ENCODE data around the gene TGM5. TPM values are rescaled to one million over a fixed set of nuclear protein-coding genes. Genes with fewer than 3 reads are reported as not detected.

Gene TGM5
- polyA plus RNA-seq, 2 of the 4 experiments (the other 2 are of a cell fraction) = not detected

DNA sequence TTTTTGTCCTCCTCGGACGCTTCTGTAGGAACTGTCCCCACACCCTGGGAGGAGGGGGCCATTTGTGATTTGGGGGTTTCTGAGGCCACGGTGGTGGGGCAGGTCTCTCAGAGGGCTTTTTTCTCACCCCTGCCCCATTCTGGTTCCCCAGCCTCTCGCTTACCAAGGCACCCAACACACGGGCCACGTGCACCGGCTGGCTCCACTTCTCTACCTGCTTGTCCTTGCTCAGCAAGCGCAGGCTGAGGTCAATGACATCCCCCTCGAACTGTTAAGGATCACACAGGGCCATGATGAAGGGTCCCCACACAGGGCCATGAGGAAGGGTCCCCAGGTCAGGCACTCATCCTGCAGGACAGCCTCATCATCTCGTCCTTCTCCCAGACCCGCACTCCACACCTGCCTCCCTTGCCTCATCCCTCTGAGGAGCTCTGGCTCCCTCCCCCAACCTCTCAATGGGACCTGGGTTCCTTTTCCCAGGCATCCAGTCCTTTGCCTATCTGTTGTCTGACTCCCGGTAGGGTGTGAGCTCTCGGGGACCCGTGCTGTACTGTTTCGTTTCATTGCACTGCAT is 56.5 kb downstream of the TGM5 start:
- DNase-seq (ENCODE audit: low read depth in 1 of 2, low spot score in 1 of 2) = no peak
- H3K4me2 ChIP-seq = no peak overlapping the region
- ChIA-PET CTCF (interaction anchor here (1.5 to 5.2 kb wide), 3 partner anchors 14 to 76 kb away, joined by 3 to 31 read pairs (median 28); no protein-coding TSS in a partner anchor), POLR2A (no interaction called here)
- H3K27ac ChIP-seq = no peak overlapping the region
- no peak for ATAC-seq
- H3K9me3 ChIP-seq = no peaks in the 10 kb centered on the region
- FAIRE-seq = no peak
- no peaks in the 10 kb centered on the region for H3K4me1 ChIP-seq
- 67% methylated on average over 14 of the region's 15 CpGs for WGBS (ENCODE audit: missing lambda C conversion rate)
- TF ChIP-seq ZC3H11A (IDR thresholded peaks at IDR 0.05) = no peak
- H3K4me3 ChIP-seq = no peak overlapping the region

DNA sequence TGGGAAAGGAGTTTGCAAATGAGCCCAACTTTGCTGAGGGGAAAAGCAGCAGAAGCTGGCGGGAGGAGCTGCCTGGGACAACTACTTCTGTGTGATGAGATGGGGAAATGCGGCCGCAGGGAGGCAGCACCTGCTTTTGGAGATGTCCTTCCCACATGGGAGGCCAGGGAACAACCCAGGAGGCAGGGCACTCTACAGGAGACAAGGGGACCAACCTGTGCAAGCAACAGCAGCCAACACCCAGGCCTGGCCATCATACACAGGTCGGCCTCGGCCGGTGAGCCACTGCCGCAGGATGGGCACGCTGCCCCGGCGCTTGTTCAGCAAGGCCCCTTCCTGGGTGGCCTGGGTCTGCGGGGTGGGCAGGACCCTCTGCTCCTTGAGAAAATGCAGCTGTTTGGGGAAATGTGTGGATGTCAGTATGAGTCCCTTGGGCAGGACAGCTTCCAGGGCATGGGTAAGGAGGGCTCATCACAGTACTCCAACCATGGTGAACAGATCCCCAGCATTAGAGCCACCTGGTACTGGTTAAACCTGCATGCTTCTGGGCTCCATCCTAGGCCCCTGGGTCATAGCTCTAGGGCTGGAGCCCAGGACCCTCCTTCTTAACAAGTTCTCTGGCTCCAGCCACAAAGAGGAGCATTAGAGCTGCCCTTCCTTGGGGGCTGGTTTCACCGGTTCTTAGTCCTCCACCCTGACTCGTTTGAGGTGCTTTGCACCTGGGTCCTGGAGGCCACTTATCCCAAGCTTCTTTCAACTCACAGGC is 57.5 kb downstream of the TGM5 start:
- FAIRE-seq = no peak
- 75% methylated on average over 11 of the region's 13 CpGs for WGBS (ENCODE audit: missing lambda C conversion rate)
- Histone ChIP-seq H3K27ac (no peak overlapping the region), H3K9me3 (no peaks in the 10 kb centered on the region), H3K4me1 (no peaks in the 10 kb centered on the region), H3K4me2 (no peak overlapping the region), H3K4me3 (no peak overlapping the region)
- TF ChIP-seq RARB (CRISPR knock-in tag; IDR thresholded peaks at IDR 0.05) = no peak
- TF ChIP-seq, protein P1, sequence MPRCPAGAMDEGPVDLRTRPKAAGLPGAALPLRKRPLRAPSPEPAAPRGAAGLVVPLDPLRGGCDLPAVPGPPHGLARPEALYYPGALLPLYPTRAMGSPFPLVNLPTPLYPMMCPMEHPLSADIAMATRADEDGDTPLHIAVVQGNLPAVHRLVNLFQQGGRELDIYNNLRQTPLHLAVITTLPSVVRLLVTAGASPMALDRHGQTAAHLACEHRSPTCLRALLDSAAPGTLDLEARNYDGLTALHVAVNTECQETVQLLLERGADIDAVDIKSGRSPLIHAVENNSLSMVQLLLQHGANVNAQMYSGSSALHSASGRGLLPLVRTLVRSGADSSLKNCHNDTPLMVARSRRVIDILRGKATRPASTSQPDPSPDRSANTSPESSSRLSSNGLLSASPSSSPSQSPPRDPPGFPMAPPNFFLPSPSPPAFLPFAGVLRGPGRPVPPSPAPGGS (IDR thresholded peaks at IDR 0.05) = no peak
- peak in 1 of 2 experiments; percentile 30; a peak in 3 of 5 replicates for TF ChIP-seq RAD21 (conservative IDR thresholded peaks at IDR 0.05 in 1 of 2, IDR thresholded peaks at IDR 0.05 in 1 of 2)
- no peak for TF ChIP-seq NFE2L2 (conservative IDR thresholded peaks at IDR 0.05; ENCODE audit: low read length)
- no peak for TF ChIP-seq NPAS2 (CRISPR knock-in tag; IDR thresholded peaks at IDR 0.05; ENCODE audit: borderline replicate concordance)
- TF ChIP-seq, protein P2, sequence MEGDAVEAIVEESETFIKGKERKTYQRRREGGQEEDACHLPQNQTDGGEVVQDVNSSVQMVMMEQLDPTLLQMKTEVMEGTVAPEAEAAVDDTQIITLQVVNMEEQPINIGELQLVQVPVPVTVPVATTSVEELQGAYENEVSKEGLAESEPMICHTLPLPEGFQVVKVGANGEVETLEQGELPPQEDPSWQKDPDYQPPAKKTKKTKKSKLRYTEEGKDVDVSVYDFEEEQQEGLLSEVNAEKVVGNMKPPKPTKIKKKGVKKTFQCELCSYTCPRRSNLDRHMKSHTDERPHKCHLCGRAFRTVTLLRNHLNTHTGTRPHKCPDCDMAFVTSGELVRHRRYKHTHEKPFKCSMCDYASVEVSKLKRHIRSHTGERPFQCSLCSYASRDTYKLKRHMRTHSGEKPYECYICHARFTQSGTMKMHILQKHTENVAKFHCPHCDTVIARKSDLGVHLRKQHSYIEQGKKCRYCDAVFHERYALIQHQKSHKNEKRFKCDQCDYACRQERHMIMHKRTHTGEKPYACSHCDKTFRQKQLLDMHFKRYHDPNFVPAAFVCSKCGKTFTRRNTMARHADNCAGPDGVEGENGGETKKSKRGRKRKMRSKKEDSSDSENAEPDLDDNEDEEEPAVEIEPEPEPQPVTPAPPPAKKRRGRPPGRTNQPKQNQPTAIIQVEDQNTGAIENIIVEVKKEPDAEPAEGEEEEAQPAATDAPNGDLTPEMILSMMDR (IDR thresholded peaks at IDR 0.05) = 0 out of 3 replicates have a peak, but pooled peaks have one; percentile 15
- TF ChIP-seq CHD2 (IDR thresholded peaks at IDR 0.05; ENCODE audit: low read length, partially characterized antibody) = no peak
- TF ChIP-seq, protein P3, sequence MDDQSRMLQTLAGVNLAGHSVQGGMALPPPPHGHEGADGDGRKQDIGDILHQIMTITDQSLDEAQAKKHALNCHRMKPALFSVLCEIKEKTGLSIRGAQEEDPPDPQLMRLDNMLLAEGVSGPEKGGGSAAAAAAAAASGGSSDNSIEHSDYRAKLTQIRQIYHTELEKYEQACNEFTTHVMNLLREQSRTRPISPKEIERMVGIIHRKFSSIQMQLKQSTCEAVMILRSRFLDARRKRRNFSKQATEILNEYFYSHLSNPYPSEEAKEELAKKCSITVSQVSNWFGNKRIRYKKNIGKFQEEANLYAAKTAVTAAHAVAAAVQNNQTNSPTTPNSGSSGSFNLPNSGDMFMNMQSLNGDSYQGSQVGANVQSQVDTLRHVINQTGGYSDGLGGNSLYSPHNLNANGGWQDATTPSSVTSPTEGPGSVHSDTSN (IDR thresholded peaks at IDR 0.05) = no peak
- TF ChIP-seq, protein P4, sequence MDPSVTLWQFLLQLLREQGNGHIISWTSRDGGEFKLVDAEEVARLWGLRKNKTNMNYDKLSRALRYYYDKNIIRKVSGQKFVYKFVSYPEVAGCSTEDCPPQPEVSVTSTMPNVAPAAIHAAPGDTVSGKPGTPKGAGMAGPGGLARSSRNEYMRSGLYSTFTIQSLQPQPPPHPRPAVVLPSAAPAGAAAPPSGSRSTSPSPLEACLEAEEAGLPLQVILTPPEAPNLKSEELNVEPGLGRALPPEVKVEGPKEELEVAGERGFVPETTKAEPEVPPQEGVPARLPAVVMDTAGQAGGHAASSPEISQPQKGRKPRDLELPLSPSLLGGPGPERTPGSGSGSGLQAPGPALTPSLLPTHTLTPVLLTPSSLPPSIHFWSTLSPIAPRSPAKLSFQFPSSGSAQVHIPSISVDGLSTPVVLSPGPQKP (IDR thresholded peaks at IDR 0.05; ENCODE audit: low read depth, low read length) = no peak
- TF ChIP-seq SREBF2 (IDR thresholded peaks at IDR 0.05) = no peak
- TF ChIP-seq ZNF302 (CRISPR knock-in tag; IDR thresholded peaks at IDR 0.05) = no peak
- no peak for TF ChIP-seq PHF8 (IDR thresholded peaks at IDR 0.05; ENCODE audit: borderline replicate concordance, low read depth)
- TF ChIP-seq TP53 (CRISPR knock-in tag; IDR thresholded peaks at IDR 0.05) = no peak
- no peak for TF ChIP-seq POLR2A (IDR thresholded peaks at IDR 0.05; ENCODE audit: low read length)
- ATAC-seq = peak; percentile 37 to 79; a peak in 3 of 6 replicates
- CTCF ChIA-PET = interaction anchor here (0.9 to 3.2 kb wide), 5 partner anchors 10 to 76 kb away, joined by 3 to 28 read pairs (median 5); no protein-coding TSS in a partner anchor
- peak; percentile 35 to 42 for DNase-seq (ENCODE audit: low read depth in 1 of 2, low spot score in 1 of 2)
- POLR2A ChIA-PET = no interaction called here

Measured in A549 (cell line).